GM12872 (cell line): Measurements from ENCODE around the gene LPP.

Experiments
- CTCF ChIP-seq: IDR thresholded peaks from 3 replicates; pipeline ENCODE4 v1.5.1; 2011; ENCODE audit warnings: low read depth, mild to moderate bottlenecking, low read length, moderate library complexity; ENCODE audit not compliant: insufficient read depth

Gene LPP

GRCh38 chr3:188262913-188263683 lies 109.1 kb downstream of the LPP start:
- TF ChIP-seq CTCF, result no peak

GRCh38 chr3:188264226-188265207 lies 110.6 kb downstream of the LPP start:
- no peak for TF ChIP-seq CTCF

DNA sequence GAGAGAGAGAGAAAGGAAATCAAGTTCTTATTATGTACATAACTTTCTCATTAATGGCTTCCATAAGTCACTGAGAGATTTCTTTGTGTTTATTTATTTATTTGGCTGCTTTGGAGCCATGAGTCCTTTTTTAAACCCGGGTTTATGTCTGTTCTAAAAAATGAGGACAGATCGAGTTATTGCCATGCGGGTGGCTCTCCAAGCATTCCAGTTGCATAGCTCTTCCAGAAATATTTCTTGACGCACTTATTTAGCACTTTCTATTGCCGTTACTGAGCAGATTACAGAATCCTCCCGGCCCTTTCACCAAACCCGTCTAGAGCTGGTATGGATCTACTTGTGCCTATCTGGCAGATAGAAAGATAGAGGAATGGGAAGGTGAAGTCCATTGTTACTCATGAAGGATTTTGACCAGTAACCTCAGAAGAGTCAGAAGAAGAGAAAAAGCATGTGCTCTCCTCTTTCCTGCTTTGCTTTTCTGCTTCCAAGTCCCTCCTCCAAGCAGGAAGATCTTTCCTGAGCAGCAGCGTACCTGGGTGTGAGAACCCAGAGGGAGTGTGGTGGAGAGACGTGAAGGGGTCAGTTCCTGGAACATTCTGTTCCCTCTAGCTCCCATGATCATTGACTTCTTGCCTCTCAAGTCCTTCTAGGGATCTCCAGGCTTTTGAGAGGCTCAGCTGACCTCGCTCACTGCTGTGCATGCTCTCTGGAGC lies 112.8 kb downstream of the LPP start:
- TF ChIP-seq CTCF, result no peak

- TF ChIP-seq CTCF, result no peak
These were observed 113.9 kb downstream of the LPP start for GRCh38 chr3:188267790-188268335.

- no peak for TF ChIP-seq CTCF
These were observed 114.4 kb downstream of the LPP start for GRCh38 chr3:188268336-188268735.

DNA sequence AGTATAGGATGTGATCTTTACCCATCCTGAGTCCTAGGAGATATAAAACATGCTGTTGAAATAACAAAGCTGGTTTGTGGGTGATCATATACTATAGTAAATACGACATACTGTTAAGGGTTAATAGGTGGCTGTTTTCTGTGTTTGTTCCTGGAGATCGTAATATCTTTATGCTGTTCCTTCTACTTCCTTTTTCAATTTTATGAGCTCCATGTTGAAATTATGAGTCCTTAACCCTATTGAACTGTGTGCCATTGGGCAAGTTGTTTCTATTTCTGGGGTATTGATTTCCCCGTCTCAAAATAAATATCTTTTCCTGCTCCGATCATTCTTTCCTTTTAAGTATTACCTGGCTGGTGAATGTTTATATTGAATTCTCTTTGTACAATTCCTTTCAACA lies 115.1 kb downstream of the LPP start:
- TF ChIP-seq CTCF, result no peak
